Measurements from ENCODE around the gene PSMD5.

The PSMD5 gene

DNA sequence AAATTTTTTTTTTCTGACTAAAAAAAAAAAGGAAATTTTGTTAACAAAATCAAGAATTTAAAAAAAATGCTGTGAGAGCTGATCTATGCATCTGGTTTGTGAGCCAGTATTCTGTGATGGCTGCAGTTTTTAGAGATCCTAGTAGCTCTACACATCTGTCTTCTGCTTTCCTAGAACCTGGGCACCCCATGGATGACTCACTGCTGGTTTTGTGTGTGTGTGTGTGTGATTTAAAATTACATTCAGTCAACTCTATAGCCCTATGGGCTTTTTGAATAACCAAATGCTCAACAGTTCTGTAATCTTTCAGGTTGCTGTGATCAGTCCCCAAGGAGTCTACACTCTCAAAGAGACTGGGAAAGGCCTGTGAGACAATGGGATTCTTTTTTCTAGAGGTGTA, 2.5 kb upstream of the PSMD5 start:
- H3K4me1 ChIP-seq (ENCODE audit: control insufficient read depth, insufficient read depth, low read length), result peaks cover 6% of the 10 kb centered on the region
- H3K9ac ChIP-seq (ENCODE audit: low read length), result no peak overlapping the region
- H3K27ac ChIP-seq (ENCODE audit: low read depth, low read length), result no peak overlapping the region
- no peaks in the 10 kb centered on the region for H3K27me3 ChIP-seq (ENCODE audit: control insufficient read depth, insufficient read depth, low read length)
- H3K36me3 ChIP-seq (ENCODE audit: control insufficient read depth, insufficient read depth, low read length), result no peaks in the 10 kb centered on the region
- no peak overlapping the region for H3K4me3 ChIP-seq (ENCODE audit: low read length)

GRCh38 chr9:120841930-120842684, 615 bp downstream of the PSMD5 start:
- H3K4me1 ChIP-seq (ENCODE audit: control insufficient read depth, insufficient read depth, low read length), result peaks cover 6% of the 10 kb centered on the region
- H3K27ac ChIP-seq (ENCODE audit: low read depth, low read length), result peak overlapping the region; percentile 97
- H3K4me3 ChIP-seq (ENCODE audit: low read length), result peak overlapping the region; percentile 97
- H3K27me3 ChIP-seq (ENCODE audit: control insufficient read depth, insufficient read depth, low read length), result no peaks in the 10 kb centered on the region
- no peaks in the 10 kb centered on the region for H3K36me3 ChIP-seq (ENCODE audit: control insufficient read depth, insufficient read depth, low read length)
- H3K9ac ChIP-seq (ENCODE audit: low read length), result peak overlapping the region; percentile 96

DNA sequence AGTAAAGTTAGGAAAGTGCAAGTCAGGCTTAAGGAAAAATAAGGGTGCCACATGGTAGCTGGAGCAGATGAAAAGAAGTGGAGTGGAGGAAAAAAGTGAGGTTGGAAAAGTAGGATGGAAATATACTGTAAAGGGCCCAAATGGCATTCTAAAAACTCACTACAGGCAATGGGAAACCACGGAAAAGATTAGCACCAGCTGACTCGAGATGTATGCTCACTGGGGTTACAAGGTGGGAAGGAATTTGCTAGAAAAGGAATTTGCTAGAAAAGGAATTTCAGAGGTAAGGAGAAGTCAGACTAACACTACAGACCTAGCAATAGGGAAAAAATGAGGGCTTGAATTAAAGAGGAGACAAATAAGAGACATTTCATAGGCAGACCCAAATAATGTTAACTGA, 3.6 kb downstream of the PSMD5 start:
- peaks cover 6% of the 10 kb centered on the region for H3K4me1 ChIP-seq (ENCODE audit: control insufficient read depth, insufficient read depth, low read length)
- no peak overlapping the region for H3K9ac ChIP-seq (ENCODE audit: low read length)
- no peaks in the 10 kb centered on the region for H3K36me3 ChIP-seq (ENCODE audit: control insufficient read depth, insufficient read depth, low read length)
- H3K27ac ChIP-seq (ENCODE audit: low read depth, low read length), result no peak overlapping the region
- H3K27me3 ChIP-seq (ENCODE audit: control insufficient read depth, insufficient read depth, low read length), result no peaks in the 10 kb centered on the region
- H3K4me3 ChIP-seq (ENCODE audit: low read length), result no peak overlapping the region

DNA sequence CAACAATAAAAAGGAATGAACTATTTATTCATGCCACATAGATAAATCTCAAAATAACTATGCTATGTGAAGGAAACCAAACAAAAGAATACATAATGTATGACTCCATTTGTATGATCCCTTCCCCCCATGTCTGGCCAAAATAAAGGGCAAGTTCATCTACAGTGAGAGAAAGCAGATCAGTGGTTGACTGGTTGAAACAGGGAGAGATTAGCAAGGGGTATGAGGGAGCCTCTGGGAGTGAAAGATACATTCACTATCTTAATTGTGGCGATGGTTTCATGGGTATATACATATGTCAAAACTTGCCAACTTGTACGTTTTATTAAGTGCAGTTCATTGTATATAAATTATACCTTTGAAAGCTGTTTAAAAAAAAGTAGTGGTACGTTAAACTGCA, 4.8 kb downstream of the PSMD5 start:
- Histone ChIP-seq H3K4me3 (ENCODE audit: low read length) (no peak overlapping the region), H3K36me3 (ENCODE audit: control insufficient read depth, insufficient read depth, low read length) (peaks cover 3% of the 10 kb centered on the region), H3K9ac (ENCODE audit: low read length) (no peak overlapping the region), H3K27ac (ENCODE audit: low read depth, low read length) (no peak overlapping the region), H3K4me1 (ENCODE audit: control insufficient read depth, insufficient read depth, low read length) (peaks cover 6% of the 10 kb centered on the region), H3K27me3 (ENCODE audit: control insufficient read depth, insufficient read depth, low read length) (no peaks in the 10 kb centered on the region)

DNA sequence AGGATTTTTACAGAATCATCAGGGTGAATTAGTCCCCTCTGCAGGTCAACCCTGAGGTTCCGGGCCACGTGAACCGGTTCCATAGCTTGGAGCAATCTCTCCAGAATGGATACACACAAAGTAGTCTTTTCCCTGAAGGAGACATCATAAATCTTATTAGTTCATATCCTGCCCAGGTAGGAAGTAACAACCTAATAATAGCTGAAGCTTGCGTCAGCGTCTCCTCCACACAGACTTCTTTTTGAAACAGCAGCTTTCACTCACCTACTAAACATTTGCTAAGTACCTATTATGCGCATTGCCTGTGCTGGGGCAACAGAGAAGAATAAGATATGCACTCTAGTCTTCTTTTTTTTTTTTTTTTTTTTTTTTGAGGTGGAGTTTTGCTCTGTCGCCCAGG, 9.4 kb downstream of the PSMD5 start:
- Histone ChIP-seq H3K9ac (ENCODE audit: low read length) (no peak overlapping the region), H3K4me1 (ENCODE audit: control insufficient read depth, insufficient read depth, low read length) (no peaks in the 10 kb centered on the region), H3K27me3 (ENCODE audit: control insufficient read depth, insufficient read depth, low read length) (no peaks in the 10 kb centered on the region), H3K4me3 (ENCODE audit: low read length) (no peak overlapping the region), H3K36me3 (ENCODE audit: control insufficient read depth, insufficient read depth, low read length) (peaks cover 14% of the 10 kb centered on the region), H3K27ac (ENCODE audit: low read depth, low read length) (no peak overlapping the region)

DNA sequence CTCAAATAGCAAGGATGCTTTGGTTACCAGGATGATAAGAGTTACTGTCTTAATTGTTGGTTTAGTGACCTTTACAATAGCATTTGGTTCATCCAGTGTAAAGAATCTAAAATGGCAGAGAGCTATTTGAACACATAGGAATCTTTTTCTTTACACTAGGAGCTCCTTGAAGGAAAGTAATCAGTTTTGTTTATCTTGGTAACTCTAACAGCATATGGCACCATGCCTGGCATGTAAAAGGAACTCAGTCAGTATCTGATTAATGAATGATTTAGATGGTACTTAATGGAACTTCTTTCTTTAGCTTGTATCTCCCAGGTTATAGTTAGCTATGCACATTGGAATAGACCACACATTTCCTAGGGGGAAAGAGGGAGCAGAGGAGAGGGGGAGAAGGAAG, 9.9 kb downstream of the PSMD5 start:
- H3K27me3 ChIP-seq (ENCODE audit: control insufficient read depth, insufficient read depth, low read length), result no peaks in the 10 kb centered on the region
- peaks cover 14% of the 10 kb centered on the region for H3K36me3 ChIP-seq (ENCODE audit: control insufficient read depth, insufficient read depth, low read length)
- H3K4me3 ChIP-seq (ENCODE audit: low read length), result no peak overlapping the region
- H3K4me1 ChIP-seq (ENCODE audit: control insufficient read depth, insufficient read depth, low read length), result no peaks in the 10 kb centered on the region
- no peak overlapping the region for H3K27ac ChIP-seq (ENCODE audit: low read depth, low read length)
- H3K9ac ChIP-seq (ENCODE audit: low read length), result no peak overlapping the region

- no peaks in the 10 kb centered on the region for H3K27me3 ChIP-seq (ENCODE audit: control insufficient read depth, insufficient read depth, low read length)
- H3K36me3 ChIP-seq (ENCODE audit: control insufficient read depth, insufficient read depth, low read length), result peaks cover 18% of the 10 kb centered on the region
- H3K4me1 ChIP-seq (ENCODE audit: control insufficient read depth, insufficient read depth, low read length), result no peaks in the 10 kb centered on the region
- H3K4me3 ChIP-seq (ENCODE audit: low read length), result no peak overlapping the region
- no peak overlapping the region for H3K9ac ChIP-seq (ENCODE audit: low read length)
- H3K27ac ChIP-seq (ENCODE audit: low read depth, low read length), result no peak overlapping the region
These were observed 11.9 kb downstream of the PSMD5 start for GRCh38 chr9:120830865-120831264.

GRCh38 chr9:120830151-120830550, 12.6 kb downstream of the PSMD5 start:
- no peak overlapping the region for H3K9ac ChIP-seq (ENCODE audit: low read length)
- no peak overlapping the region for H3K27ac ChIP-seq (ENCODE audit: low read depth, low read length)
- H3K4me1 ChIP-seq (ENCODE audit: control insufficient read depth, insufficient read depth, low read length), result no peaks in the 10 kb centered on the region
- H3K4me3 ChIP-seq (ENCODE audit: low read length), result no peak overlapping the region
- no peaks in the 10 kb centered on the region for H3K27me3 ChIP-seq (ENCODE audit: control insufficient read depth, insufficient read depth, low read length)
- H3K36me3 ChIP-seq (ENCODE audit: control insufficient read depth, insufficient read depth, low read length), result peaks cover 18% of the 10 kb centered on the region

GRCh38 chr9:120829650-120830049, 13.1 kb downstream of the PSMD5 start:
- H3K4me1 ChIP-seq (ENCODE audit: control insufficient read depth, insufficient read depth, low read length), result no peaks in the 10 kb centered on the region
- H3K36me3 ChIP-seq (ENCODE audit: control insufficient read depth, insufficient read depth, low read length), result peaks cover 18% of the 10 kb centered on the region
- no peak overlapping the region for H3K9ac ChIP-seq (ENCODE audit: low read length)
- no peak overlapping the region for H3K4me3 ChIP-seq (ENCODE audit: low read length)
- H3K27me3 ChIP-seq (ENCODE audit: control insufficient read depth, insufficient read depth, low read length), result no peaks in the 10 kb centered on the region
- H3K27ac ChIP-seq (ENCODE audit: low read depth, low read length), result no peak overlapping the region

DNA sequence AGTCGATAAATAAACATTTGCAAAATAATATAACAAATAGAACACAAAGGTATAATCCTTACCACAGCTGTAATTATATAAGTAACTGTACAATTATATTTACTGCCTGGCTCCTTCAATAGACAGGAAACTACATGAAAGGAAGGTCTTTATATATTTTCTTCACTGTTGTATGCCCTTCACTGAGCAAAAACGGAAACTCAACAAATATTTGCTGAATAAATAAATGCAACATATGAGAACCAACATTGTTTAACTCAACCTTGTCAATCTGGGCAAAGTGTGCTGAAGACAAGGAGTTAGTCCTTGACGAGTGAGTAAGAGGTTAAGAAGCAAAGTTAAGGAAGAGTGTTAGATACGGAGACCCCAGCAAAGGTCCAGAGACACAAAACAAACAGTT, 22.6 kb downstream of the PSMD5 start:
- Histone ChIP-seq H3K36me3 (ENCODE audit: control insufficient read depth, insufficient read depth, low read length) (peaks cover 7% of the 10 kb centered on the region), H3K4me3 (ENCODE audit: low read length) (no peak overlapping the region), H3K27ac (ENCODE audit: low read depth, low read length) (no peak overlapping the region), H3K9ac (ENCODE audit: low read length) (no peak overlapping the region), H3K4me1 (ENCODE audit: control insufficient read depth, insufficient read depth, low read length) (no peaks in the 10 kb centered on the region), H3K27me3 (ENCODE audit: control insufficient read depth, insufficient read depth, low read length) (no peaks in the 10 kb centered on the region)

DNA sequence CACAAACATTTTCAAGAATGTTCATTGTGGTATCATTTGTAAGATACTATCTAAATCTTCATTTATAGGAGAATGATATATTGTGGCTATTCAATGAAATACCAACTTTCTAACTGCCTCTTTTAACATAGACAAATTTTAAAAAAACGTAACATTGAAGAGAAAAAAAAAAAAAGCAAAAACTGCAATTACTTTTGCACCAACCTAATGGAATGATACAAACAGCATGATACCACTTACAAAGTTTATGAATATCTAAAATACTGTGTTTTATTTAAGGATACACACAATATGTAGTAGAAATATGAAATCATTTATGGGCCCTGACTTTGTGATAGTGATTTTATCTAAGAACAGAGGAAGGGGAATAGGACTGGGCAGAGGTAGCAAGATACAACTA, 24.1 kb downstream of the PSMD5 start:
- no peak overlapping the region for H3K4me3 ChIP-seq (ENCODE audit: low read length)
- H3K36me3 ChIP-seq (ENCODE audit: control insufficient read depth, insufficient read depth, low read length), result peaks cover 10% of the 10 kb centered on the region
- H3K9ac ChIP-seq (ENCODE audit: low read length), result no peak overlapping the region
- H3K27me3 ChIP-seq (ENCODE audit: control insufficient read depth, insufficient read depth, low read length), result no peaks in the 10 kb centered on the region
- no peaks in the 10 kb centered on the region for H3K4me1 ChIP-seq (ENCODE audit: control insufficient read depth, insufficient read depth, low read length)
- no peak overlapping the region for H3K27ac ChIP-seq (ENCODE audit: low read depth, low read length)

DNA sequence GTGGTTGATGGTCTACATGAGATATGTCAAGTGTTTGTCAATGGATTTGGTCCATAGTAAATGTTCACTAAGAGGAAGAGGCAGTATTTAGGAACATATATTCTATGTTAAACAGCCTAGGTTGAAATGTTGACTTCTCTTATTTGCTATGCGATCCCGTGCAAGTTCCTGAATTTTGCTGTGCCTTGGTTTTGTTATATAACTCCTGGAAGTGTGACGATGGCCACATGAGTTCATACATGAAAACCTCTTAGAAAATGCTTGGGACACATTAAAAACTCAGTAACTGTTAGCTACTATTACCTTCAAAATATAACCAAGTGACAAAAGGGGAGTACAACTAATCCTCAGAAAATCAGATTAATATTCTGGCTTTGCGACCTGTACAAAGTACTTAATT, 27.6 kb downstream of the PSMD5 start:
- H3K36me3 ChIP-seq (ENCODE audit: control insufficient read depth, insufficient read depth, low read length), result peaks cover 6% of the 10 kb centered on the region
- no peak overlapping the region for H3K4me3 ChIP-seq (ENCODE audit: low read length)
- no peak overlapping the region for H3K27ac ChIP-seq (ENCODE audit: low read depth, low read length)
- H3K9ac ChIP-seq (ENCODE audit: low read length), result no peak overlapping the region
- H3K4me1 ChIP-seq (ENCODE audit: control insufficient read depth, insufficient read depth, low read length), result no peaks in the 10 kb centered on the region
- no peaks in the 10 kb centered on the region for H3K27me3 ChIP-seq (ENCODE audit: control insufficient read depth, insufficient read depth, low read length)

GRCh38 chr9:120808931-120809330, 33.8 kb downstream of the PSMD5 start:
- H3K36me3 ChIP-seq (ENCODE audit: control insufficient read depth, insufficient read depth, low read length), result no peaks in the 10 kb centered on the region
- H3K4me3 ChIP-seq (ENCODE audit: low read length), result no peak overlapping the region
- no peak overlapping the region for H3K27ac ChIP-seq (ENCODE audit: low read depth, low read length)
- no peak overlapping the region for H3K9ac ChIP-seq (ENCODE audit: low read length)
- no peaks in the 10 kb centered on the region for H3K27me3 ChIP-seq (ENCODE audit: control insufficient read depth, insufficient read depth, low read length)
- no peaks in the 10 kb centered on the region for H3K4me1 ChIP-seq (ENCODE audit: control insufficient read depth, insufficient read depth, low read length)
